Measurements from ENCODE around the gene RAPGEF4. TPM values are rescaled to one million over a fixed set of nuclear protein-coding genes. Genes with fewer than 3 reads are reported as not detected.

RAPGEF4 gene
- total RNA-seq, 4 donors from 2014 or later = 3.6 to 12.0 (median 6.7) TPM

GRCh38 chr2:172782506-172783164 lies 47.0 kb downstream of the RAPGEF4 start:
- 59 to 67% methylated on average over 6 of the region's 6 CpGs for WGBS, 2 donors

DNA sequence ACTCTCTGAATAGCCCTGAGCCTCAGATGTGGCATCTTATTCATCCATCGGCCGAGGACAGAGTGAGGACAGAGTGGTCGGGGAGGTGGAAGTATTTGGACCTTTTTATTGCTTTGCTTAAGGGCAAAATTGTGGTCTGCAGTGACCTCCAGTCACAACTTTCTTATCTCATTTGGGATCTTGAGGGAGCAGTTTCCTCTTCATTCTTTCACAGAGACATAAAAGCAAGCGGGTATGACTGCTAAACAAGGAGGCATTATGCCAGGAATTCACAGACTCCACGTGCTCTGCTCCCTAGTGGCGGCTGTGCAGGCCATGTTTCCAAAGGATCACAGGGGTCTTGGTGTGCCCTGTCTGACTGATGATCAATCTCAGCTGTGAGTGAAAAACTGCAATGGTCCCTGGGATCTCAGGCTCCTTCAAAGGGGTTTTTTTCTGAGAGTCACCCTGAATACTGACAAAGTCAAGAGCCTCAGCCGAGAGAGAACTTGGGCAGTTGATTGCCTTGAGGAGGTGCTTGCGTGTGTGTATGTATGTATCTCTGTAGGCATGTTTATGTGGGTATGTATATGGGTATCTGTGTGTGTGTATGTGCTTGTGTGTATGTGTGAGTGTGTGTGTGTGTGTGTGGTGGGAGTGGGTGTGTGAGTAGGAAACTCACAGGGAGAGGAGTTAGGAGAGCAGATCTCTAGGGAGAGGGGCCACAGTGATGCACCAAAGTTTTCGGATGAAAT lies 47.7 kb downstream of the RAPGEF4 start:
- H3K36me3 ChIP-seq = no peaks in the 10 kb centered on the region
- H3K27me3 ChIP-seq = no peaks in the 10 kb centered on the region
- no peak for TF ChIP-seq POLR2A (IDR thresholded peaks at IDR 0.05)
- TF ChIP-seq EP300 (IDR thresholded peaks at IDR 0.05) = no peak
- TF ChIP-seq CTCF (IDR thresholded peaks at IDR 0.05) = no peak
- DNase-seq (ENCODE audit: low spot score in 2 of 2) = no peak
- peaks cover 0 to 14% (median 0%) of the 10 kb centered on the region in 4 donors for H3K4me1 ChIP-seq
- H3K4me3 ChIP-seq = no peak overlapping the region
- 27 to 28% methylated on average over 9 of the region's 9 CpGs for WGBS, 2 donors
- no peak overlapping the region for H3K27ac ChIP-seq
- H3K9me3 ChIP-seq = no peaks in the 10 kb centered on the region

More at GRCh38 chr2:172782506-172783164, 47.0 kb downstream of the RAPGEF4 start:
- H3K9me3 ChIP-seq = no peaks in the 10 kb centered on the region
- peaks cover 0 to 14% (median 0%) of the 10 kb centered on the region in 4 donors for H3K4me1 ChIP-seq
- H3K4me3 ChIP-seq = no peak overlapping the region
- H3K27me3 ChIP-seq = no peaks in the 10 kb centered on the region
- DNase-seq (ENCODE audit: low spot score in 2 of 2) = no peak
- H3K27ac ChIP-seq = no peak overlapping the region
- no peaks in the 10 kb centered on the region for H3K36me3 ChIP-seq
- TF ChIP-seq CTCF (IDR thresholded peaks at IDR 0.05) (no peak), EP300 (IDR thresholded peaks at IDR 0.05) (no peak), POLR2A (IDR thresholded peaks at IDR 0.05) (no peak)

DNA sequence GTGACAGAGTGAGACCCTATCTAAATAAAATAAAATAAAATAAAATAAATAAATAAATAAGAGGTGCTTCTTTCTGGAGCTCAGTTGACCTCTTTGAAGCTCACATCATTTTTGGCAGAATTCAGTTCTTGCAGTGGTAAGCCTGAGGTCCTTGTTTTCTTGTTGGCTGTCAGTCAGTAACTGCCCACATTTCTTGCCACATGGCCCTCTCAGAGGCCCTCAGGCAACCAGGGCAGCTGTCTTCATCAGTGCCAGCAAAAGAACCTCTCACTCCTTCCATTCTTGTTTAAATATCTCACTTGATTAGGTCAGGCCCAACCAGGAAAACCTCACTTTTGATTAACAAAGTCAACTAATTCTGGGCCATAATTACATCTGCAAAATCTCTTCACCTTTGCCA lies 53.2 kb downstream of the RAPGEF4 start:
- Histone ChIP-seq H3K27me3 (no peaks in the 10 kb centered on the region), H3K27ac (no peak overlapping the region), H3K36me3 (no peaks in the 10 kb centered on the region), H3K4me1 (no peaks in the 10 kb centered on the region), H3K9me3 (no peaks in the 10 kb centered on the region), H3K4me3 (no peak overlapping the region)
- no peak for TF ChIP-seq CTCF (IDR thresholded peaks at IDR 0.05)
- no peak for TF ChIP-seq POLR2A (IDR thresholded peaks at IDR 0.05)
- no peak for TF ChIP-seq EP300 (IDR thresholded peaks at IDR 0.05)
- no peak for DNase-seq (ENCODE audit: low spot score in 2 of 2)

- Histone ChIP-seq H3K4me3 (no peak overlapping the region), H3K4me1 (no peaks in the 10 kb centered on the region), H3K27ac (no peak overlapping the region), H3K36me3 (no peaks in the 10 kb centered on the region), H3K9me3 (no peaks in the 10 kb centered on the region), H3K27me3 (no peaks in the 10 kb centered on the region)
- DNase-seq (ENCODE audit: low spot score in 2 of 2) = no peak
- WGBS, 2 donors = 67 to 76% methylated on average over 4 of the region's 4 CpGs
- TF ChIP-seq POLR2A (IDR thresholded peaks at IDR 0.05) (no peak), CTCF (IDR thresholded peaks at IDR 0.05) (no peak), EP300 (IDR thresholded peaks at IDR 0.05) (no peak)
Observed at GRCh38 chr2:172790404-172790803, 54.8 kb downstream of the RAPGEF4 start.

- Histone ChIP-seq H3K36me3 (no peaks in the 10 kb centered on the region), H3K27me3 (no peaks in the 10 kb centered on the region), H3K4me3 (no peak overlapping the region), H3K27ac (no peak overlapping the region), H3K4me1 (no peaks in the 10 kb centered on the region), H3K9me3 (no peaks in the 10 kb centered on the region)
- no peak for DNase-seq (ENCODE audit: low spot score in 2 of 2)
- TF ChIP-seq EP300 (IDR thresholded peaks at IDR 0.05) (no peak), POLR2A (IDR thresholded peaks at IDR 0.05) (no peak), CTCF (IDR thresholded peaks at IDR 0.05) (no peak)
- WGBS, 2 donors = 69 to 92% methylated on average over 4 of the region's 4 CpGs
Observed at GRCh38 chr2:172791953-172792352, 56.3 kb downstream of the RAPGEF4 start.

Data from tibial nerve (tissue), 4 donors.